ENCODE data around the gene PHF1. TPM values are rescaled to one million over a fixed set of nuclear protein-coding genes. Genes with fewer than 3 reads are reported as not detected.

The PHF1 gene
- total and polyA plus RNA-seq, 2 of the 13 experiments (the other 11 are each of a cell fraction or from before 2014, with no cell fraction given): 25.4 to 61.9 TPM

- TF ChIP-seq ZNF281 (CRISPR knock-in tag; IDR thresholded peaks at IDR 0.05; ENCODE audit: borderline replicate concordance): peak; percentile 24; the same call in 1 of the 2 replicates
- TF ChIP-seq ZNF468 (CRISPR knock-in tag; IDR thresholded peaks at IDR 0.05): 0 out of 2 replicates have a peak, but pooled peaks have one; percentile 57
- TF ChIP-seq PBX3 (CRISPR knock-in tag; IDR thresholded peaks at IDR 0.05; ENCODE audit: borderline replicate concordance): no peak
- TF ChIP-seq RBAK (CRISPR knock-in tag; IDR thresholded peaks at IDR 0.05): no peak
- TF ChIP-seq ZNF280B (CRISPR knock-in tag; IDR thresholded peaks at IDR 0.05; ENCODE audit: borderline replicate concordance): 0 out of 2 replicates have a peak, but pooled peaks have one; percentile 50
- peak; percentile 74; the same call in 1 of the 2 replicates for TF ChIP-seq RXRA (CRISPR knock-in tag; IDR thresholded peaks at IDR 0.05)
- TF ChIP-seq ERF (CRISPR knock-in tag; IDR thresholded peaks at IDR 0.05): 0 out of 2 replicates have a peak, but pooled peaks have one; percentile 20
- no peak for TF ChIP-seq POLR2AphosphoS2 (IDR thresholded peaks at IDR 0.05; ENCODE audit: low read depth, low read length)
- TF ChIP-seq YEATS4 (CRISPR knock-in tag; IDR thresholded peaks at IDR 0.05; ENCODE audit: borderline replicate concordance): peak; percentile 19; the same call in 1 of the 2 replicates
- TF ChIP-seq POGK (CRISPR knock-in tag; conservative IDR thresholded peaks at IDR 0.05): peak; percentile 73; the same call in 1 of the 2 replicates
- TF ChIP-seq SOX13 (IDR thresholded peaks at IDR 0.05): no peak
- TF ChIP-seq SOX13 (CRISPR knock-in tag; conservative IDR thresholded peaks at IDR 0.05 in 1 of 2, IDR thresholded peaks at IDR 0.05 in 1 of 2): 0 out of 4 replicates have a peak, but pooled peaks of 1 of the 2 experiments have one; percentile 3
- peak; percentile 44; the same call in 1 of the 2 replicates for TF ChIP-seq ATF5 (CRISPR knock-in tag; IDR thresholded peaks at IDR 0.05; ENCODE audit: low read depth)
- 0 out of 2 replicates have a peak, but pooled peaks have one; percentile 35 for TF ChIP-seq HNRNPL (IDR thresholded peaks at IDR 0.05; ENCODE audit: low read depth, low read length)
- TF ChIP-seq CHD4 (IDR thresholded peaks at IDR 0.05; ENCODE audit: borderline replicate concordance, low read length): no peak
- TF ChIP-seq ARID3A (IDR thresholded peaks at IDR 0.05; ENCODE audit: low read depth, low read length): no peak
- peak; percentile 75 for TF ChIP-seq ZNF768 (CRISPR knock-in tag; IDR thresholded peaks at IDR 0.05)
Measured at GRCh38 chr6:33428224-33428965, 17.6 kb downstream of the PHF1 start (continued).
